Tibial nerve (tissue), 4 donors: ENCODE measurements around the gene JUND. TPM values are rescaled to one million over a fixed set of nuclear protein-coding genes. Genes with fewer than 3 reads are reported as not detected.

ENCODE experiments used
- DNase-seq, 2 donors: peaks; one replicate each; pipeline ENCODE4 v3.0.0-alpha.2; 2019; ENCODE audit warnings: low spot score in 2 of 2
- H3K27ac ChIP-seq, 4 donors: fragments of 200-600 bp; sonication (generic) in 3 of 4; one replicate each; pipeline ENCODE4 v1.5.1; 2017 to 2019; ENCODE audit warnings: mild to moderate bottlenecking in 1 of 4
- H3K27me3 ChIP-seq, 2 donors: fragments of 200-600 bp; sonication (generic) in 1 of 2; one replicate each; pipeline versions ENCODE4 v1.5.1 to v1.6.0; 2017 to 2019
- H3K36me3 ChIP-seq, 3 donors: fragments of 200-600 bp; sonication (generic); one replicate each; pipeline ENCODE4 v1.5.1; 2018 to 2019
- H3K4me1 ChIP-seq, 4 donors: fragments of 200-600 bp; sonication (generic) in 3 of 4; one replicate each; pipeline ENCODE4 v1.5.1; 2017 to 2019
- H3K4me3 ChIP-seq, 4 donors: fragments of 200-600 bp; sonication (generic) in 3 of 4; one replicate each; pipeline ENCODE4 v1.5.1; 2017 to 2019; ENCODE audit warnings: mild to moderate bottlenecking in 1 of 4, moderate library complexity in 1 of 4
- H3K9me3 ChIP-seq, 4 donors: fragments of 200-600 bp; sonication (generic) in 3 of 4; one replicate each; pipeline ENCODE4 v1.5.1; 2017 to 2019
- EP300 ChIP-seq, 2 donors: sonication (generic); formaldehyde crosslinking; IDR thresholded peaks; one replicate each; pipeline ENCODE4 v1.6.1; 2017; ENCODE audit warnings: antibody characterized with exemption in 2 of 2, mild to moderate bottlenecking in 1 of 2
- POLR2A ChIP-seq, 2 donors: fragments of 450-650 bp; IDR thresholded peaks; one replicate each; pipeline ENCODE4 v1.6.1; 2017; ENCODE audit warnings: antibody characterized with exemption in 2 of 2, mild to moderate bottlenecking in 2 of 2, moderate library complexity in 2 of 2
- WGBS, 2 donors: methylation state at CpG; one replicate each; pipeline ENCODE4 v1.1.5; 2018; 5-methylcytosine and 5-hydroxymethylcytosine counted together
- total RNA-seq, 4 donors: library from RNA; depleted of rRNA; stranded (reverse); fragments of >200 nt; gene quantifications; one replicate each; pipeline ENCODE4 v1.1.0, GENCODE V29; 2016
- TF ChIP-seq, protein P1 (sequence below), 5 experiments: fragments of 200-600 bp in 3 of 5; fragments of 450-650 bp in 2 of 5; sonication (generic) in 3 of 5; IDR thresholded peaks; one replicate each; pipeline ENCODE4 v1.5.1; 2016 to 2019; ENCODE audit warnings: antibody characterized with exemption in 5 of 5, mild to moderate bottlenecking in 3 of 5, moderate library complexity in 2 of 5

The JUND gene
- total RNA-seq, 4 donors from 2014 or later, result 309 to 553 (median 486) TPM

DNA sequence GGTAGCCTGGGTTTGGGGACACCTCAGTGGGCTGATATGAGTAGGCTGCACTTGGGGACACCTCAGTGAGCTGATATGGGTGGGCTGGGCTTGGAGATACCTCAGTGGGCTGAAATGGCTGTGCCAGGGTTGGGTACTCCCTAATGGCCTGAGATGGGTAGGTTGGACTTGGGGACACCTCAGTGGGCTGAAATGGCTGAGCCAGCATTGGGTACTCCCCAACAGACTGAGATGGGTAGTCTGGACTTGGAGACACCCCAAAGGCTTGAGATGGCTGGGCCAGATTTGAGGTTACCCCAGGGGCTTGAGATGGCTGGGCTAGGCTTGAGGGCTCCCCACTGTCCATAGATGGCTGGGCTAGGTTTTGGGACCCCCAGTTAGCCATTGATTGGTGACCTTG is 19.3 kb downstream of the JUND start:
- H3K4me1 ChIP-seq, result peaks cover 0 to 12% (median 0%) of the 10 kb centered on the region in 4 donors
- DNase-seq, result no peak
- no peaks in the 10 kb centered on the region for H3K27me3 ChIP-seq
- H3K27ac ChIP-seq, result no peak overlapping the region
- TF ChIP-seq EP300 (IDR thresholded peaks at IDR 0.05) (no peak), POLR2A (IDR thresholded peaks at IDR 0.05) (no peak)
- TF ChIP-seq, protein P1, sequence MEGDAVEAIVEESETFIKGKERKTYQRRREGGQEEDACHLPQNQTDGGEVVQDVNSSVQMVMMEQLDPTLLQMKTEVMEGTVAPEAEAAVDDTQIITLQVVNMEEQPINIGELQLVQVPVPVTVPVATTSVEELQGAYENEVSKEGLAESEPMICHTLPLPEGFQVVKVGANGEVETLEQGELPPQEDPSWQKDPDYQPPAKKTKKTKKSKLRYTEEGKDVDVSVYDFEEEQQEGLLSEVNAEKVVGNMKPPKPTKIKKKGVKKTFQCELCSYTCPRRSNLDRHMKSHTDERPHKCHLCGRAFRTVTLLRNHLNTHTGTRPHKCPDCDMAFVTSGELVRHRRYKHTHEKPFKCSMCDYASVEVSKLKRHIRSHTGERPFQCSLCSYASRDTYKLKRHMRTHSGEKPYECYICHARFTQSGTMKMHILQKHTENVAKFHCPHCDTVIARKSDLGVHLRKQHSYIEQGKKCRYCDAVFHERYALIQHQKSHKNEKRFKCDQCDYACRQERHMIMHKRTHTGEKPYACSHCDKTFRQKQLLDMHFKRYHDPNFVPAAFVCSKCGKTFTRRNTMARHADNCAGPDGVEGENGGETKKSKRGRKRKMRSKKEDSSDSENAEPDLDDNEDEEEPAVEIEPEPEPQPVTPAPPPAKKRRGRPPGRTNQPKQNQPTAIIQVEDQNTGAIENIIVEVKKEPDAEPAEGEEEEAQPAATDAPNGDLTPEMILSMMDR (IDR thresholded peaks at IDR 0.05), result no peak
- H3K9me3 ChIP-seq, result no peaks in the 10 kb centered on the region
- no peak overlapping the region for H3K4me3 ChIP-seq
- peaks cover 3 to 88% (median 13%) of the 10 kb centered on the region in 3 donors for H3K36me3 ChIP-seq

DNA sequence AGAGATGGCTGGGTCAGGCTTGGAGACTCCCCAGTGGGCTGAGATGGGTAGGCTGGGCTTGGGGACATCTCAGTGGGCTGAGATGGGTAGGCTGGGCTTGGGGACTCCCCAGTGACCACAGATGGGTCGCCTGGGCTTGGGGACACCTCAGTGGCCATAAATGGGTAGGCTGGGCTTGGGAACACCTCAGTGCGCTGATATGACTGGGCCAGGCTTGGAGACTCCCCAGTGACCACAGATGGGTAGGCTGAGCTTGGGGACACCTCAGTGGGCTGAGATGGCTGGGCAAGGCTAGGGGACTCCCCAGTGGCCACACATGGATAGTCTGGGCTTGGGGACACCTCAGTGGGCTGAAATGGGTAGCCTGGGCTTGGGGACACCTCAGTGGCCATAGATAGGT is 19.9 kb downstream of the JUND start:
- Histone ChIP-seq H3K9me3 (no peaks in the 10 kb centered on the region), H3K27me3 (no peaks in the 10 kb centered on the region), H3K36me3 (peaks cover 3 to 88% (median 7%) of the 10 kb centered on the region in 3 donors), H3K27ac (no peak overlapping the region), H3K4me1 (peaks cover 0 to 12% (median 0%) of the 10 kb centered on the region in 4 donors), H3K4me3 (no peak overlapping the region)
- no peak for DNase-seq
- TF ChIP-seq POLR2A (IDR thresholded peaks at IDR 0.05) (no peak), EP300 (IDR thresholded peaks at IDR 0.05) (no peak)
- TF ChIP-seq, protein P1 (IDR thresholded peaks at IDR 0.05), result no peak
- WGBS, 2 donors, result 86 to 100% methylated on average over 1 to 2 of the region's 2 CpGs

DNA sequence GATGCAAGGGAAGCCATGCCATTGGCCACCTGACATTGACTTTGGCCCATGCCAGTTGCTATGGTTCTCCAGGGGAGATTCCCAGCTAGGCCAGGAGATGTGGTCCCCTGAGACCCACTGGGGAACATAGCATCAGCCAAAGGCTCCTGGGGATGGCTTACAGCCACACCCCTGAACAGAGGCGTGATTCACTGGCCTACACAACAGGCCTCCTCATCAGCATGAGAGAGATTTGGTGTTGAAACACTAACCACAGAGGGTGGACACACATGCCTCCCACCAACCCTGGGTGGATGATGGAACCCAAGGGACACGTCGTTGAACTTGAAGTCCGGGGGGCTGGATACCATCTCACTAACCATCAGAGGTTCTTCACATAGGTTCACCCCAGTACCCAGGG is 21.5 kb downstream of the JUND start:
- Histone ChIP-seq H3K36me3 (peaks cover 0 to 74% (median 0%) of the 10 kb centered on the region in 3 donors), H3K4me3 (no peak overlapping the region), H3K27me3 (peaks cover 0 to 8% of the 10 kb centered on the region in 2 donors), H3K4me1 (peaks cover 0 to 19% (median 0%) of the 10 kb centered on the region in 4 donors), H3K9me3 (no peaks in the 10 kb centered on the region), H3K27ac (no peak overlapping the region)
- TF ChIP-seq EP300 (IDR thresholded peaks at IDR 0.05) (no peak), POLR2A (IDR thresholded peaks at IDR 0.05) (no peak)
- TF ChIP-seq, protein P1 (IDR thresholded peaks at IDR 0.05), result no peak
- no peak for DNase-seq
- WGBS, 2 donors, result 94 to 96% methylated on average over 3 to 4 of the region's 4 CpGs

DNA sequence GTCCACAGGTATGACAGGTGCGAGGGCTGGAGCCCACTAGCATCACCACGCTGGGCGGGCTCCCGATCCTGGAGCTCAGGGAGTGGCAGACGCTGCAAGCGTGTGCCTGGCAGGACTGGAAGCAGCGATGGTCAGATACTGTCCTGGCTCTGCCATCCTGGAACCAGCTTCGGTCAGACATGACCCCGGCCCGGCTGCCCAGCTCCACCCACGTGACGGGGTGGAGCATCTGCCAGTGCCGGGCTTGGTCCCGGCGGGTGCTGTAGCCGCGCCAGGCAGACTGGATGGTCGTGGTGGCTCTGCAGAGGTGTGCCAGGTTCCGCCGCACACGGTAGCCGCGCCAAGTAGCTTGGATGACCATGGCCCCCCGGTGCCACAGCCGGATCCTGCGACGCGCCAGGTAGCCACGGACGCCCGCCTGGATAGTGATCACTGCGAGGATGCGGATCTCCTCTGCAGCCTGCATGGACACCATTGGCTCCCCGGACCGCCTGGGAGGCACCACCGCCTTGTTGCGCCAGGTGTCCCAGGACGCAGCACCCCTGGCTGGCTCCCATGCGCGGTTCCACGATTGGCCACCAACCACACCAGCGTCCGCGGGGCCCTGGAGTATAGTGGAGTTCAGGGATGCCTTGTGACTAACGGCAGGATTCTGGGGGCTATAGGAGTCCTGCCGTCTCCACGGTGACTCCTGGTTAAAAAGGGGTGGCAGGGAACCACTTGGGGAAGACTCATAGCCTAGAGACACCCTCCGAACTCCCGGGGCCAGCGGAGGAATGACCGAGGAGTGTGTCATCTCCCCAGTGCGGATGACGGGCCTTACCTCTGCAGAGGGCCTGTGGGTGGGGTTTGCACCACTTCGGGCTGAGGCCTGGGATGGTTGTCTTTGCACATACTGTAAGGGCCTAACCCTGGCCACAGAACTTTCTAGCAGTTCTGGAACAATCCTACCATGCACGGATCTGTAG is 23.6 kb downstream of the JUND start:
- no peaks in the 10 kb centered on the region for H3K9me3 ChIP-seq
- DNase-seq, result no peak
- H3K4me1 ChIP-seq, result peaks cover 0 to 19% (median 0%) of the 10 kb centered on the region in 4 donors
- TF ChIP-seq, protein P1 (IDR thresholded peaks at IDR 0.05), result no peak
- TF ChIP-seq POLR2A (IDR thresholded peaks at IDR 0.05) (no peak), EP300 (IDR thresholded peaks at IDR 0.05) (no peak)
- WGBS, 2 donors, result 86 to 87% methylated on average over 31 to 45 of the region's 55 CpGs
- no peak overlapping the region for H3K27ac ChIP-seq
- H3K4me3 ChIP-seq, result no peak overlapping the region
- peaks cover 0 to 53% (median 0%) of the 10 kb centered on the region in 3 donors for H3K36me3 ChIP-seq
- peaks cover 0 to 18% of the 10 kb centered on the region in 2 donors for H3K27me3 ChIP-seq
